ENCODE data around the gene SRSF8.

DNA sequence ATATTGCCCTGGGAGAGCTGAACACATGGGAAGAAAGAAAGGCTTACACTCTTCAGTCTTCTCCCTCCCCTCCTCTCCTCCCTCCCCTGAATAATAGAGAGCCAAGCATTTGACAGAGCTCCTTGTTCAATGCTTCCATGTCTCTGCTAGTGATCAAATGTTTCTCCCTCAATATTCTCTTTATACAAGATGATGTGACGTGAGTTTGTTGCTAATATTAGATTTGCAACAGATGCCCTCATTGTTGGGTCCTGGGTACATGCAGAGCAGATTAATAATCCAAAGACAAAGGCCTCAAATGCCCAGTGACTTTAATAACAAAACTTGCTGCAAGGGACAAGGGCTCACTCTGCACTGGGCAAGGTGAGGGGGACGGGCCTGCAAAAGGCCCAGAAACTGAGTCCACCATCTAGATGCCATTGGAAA, 15.9 kb downstream of the SRSF8 start:
- TF ChIP-seq, protein P1, sequence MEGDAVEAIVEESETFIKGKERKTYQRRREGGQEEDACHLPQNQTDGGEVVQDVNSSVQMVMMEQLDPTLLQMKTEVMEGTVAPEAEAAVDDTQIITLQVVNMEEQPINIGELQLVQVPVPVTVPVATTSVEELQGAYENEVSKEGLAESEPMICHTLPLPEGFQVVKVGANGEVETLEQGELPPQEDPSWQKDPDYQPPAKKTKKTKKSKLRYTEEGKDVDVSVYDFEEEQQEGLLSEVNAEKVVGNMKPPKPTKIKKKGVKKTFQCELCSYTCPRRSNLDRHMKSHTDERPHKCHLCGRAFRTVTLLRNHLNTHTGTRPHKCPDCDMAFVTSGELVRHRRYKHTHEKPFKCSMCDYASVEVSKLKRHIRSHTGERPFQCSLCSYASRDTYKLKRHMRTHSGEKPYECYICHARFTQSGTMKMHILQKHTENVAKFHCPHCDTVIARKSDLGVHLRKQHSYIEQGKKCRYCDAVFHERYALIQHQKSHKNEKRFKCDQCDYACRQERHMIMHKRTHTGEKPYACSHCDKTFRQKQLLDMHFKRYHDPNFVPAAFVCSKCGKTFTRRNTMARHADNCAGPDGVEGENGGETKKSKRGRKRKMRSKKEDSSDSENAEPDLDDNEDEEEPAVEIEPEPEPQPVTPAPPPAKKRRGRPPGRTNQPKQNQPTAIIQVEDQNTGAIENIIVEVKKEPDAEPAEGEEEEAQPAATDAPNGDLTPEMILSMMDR (IDR thresholded peaks at IDR 0.05), result no peak
- TF ChIP-seq SIN3A (IDR thresholded peaks at IDR 0.05; ENCODE audit: borderline replicate concordance, insufficient read depth, low read depth, low read length) (no peak), TCF7L2 (IDR thresholded peaks at IDR 0.05; ENCODE audit: low read depth, low read length) (no peak), POLR2AphosphoS5 (IDR thresholded peaks at IDR 0.05; ENCODE audit: low read depth, low read length) (no peak)
